Right atrium auricular region (tissue), 2 donors: Measurements from ENCODE around the gene LHFPL6. TPM values are rescaled to one million over a fixed set of nuclear protein-coding genes. Genes with fewer than 3 reads are reported as not detected.

ENCODE experiments used
- DNase-seq: peaks from one replicate; pipeline ENCODE4 v3.0.0-alpha.2; 2019; ENCODE audit warnings: low spot score
- H3K27ac ChIP-seq, 2 donors: fragments of 200-600 bp; sonication (generic); 1 replicate in 1 of 2; 2 replicates in 1 of 2; pipeline ENCODE4 v1.5.1; 2016 to 2019
- H3K27me3 ChIP-seq, 2 donors: fragments of 200-600 bp; sonication (generic); one replicate each; pipeline versions ENCODE4 v1.5.1 to v1.6.0; 2017 to 2019
- H3K36me3 ChIP-seq: fragments of 200-600 bp; sonication (generic); one replicate; pipeline ENCODE4 v1.5.1; 2016
- H3K4me1 ChIP-seq, 2 donors: fragments of 200-600 bp; sonication (generic); one replicate each; pipeline versions ENCODE4 v1.5.1 to v1.6.0; 2017 to 2019
- H3K4me3 ChIP-seq, 2 donors: fragments of 200-600 bp; sonication (generic); 1 replicate in 1 of 2; 2 replicates in 1 of 2; pipeline ENCODE4 v1.5.1; 2017 to 2019; ENCODE audit warnings: mild to moderate bottlenecking in 1 of 2, moderate library complexity in 1 of 2
- H3K9me3 ChIP-seq, 2 donors: fragments of 200-600 bp; sonication (generic); one replicate each; pipeline ENCODE4 v1.5.1; 2019
- total RNA-seq, 2 donors: library from RNA; depleted of rRNA; stranded (reverse); fragments of >200 nt; gene quantifications; one replicate each; pipeline ENCODE4 v1.1.0, GENCODE V29; 2016
- TF ChIP-seq, protein P1 (sequence below), 2 donors: fragments of 200-600 bp; sonication (generic); IDR thresholded peaks; one replicate each; pipeline ENCODE4 v1.5.1; 2019; ENCODE audit warnings: antibody characterized with exemption in 2 of 2

Gene LHFPL6
- total RNA-seq, 2 donors from 2014 or later = 39.0 to 57.2 TPM

DNA sequence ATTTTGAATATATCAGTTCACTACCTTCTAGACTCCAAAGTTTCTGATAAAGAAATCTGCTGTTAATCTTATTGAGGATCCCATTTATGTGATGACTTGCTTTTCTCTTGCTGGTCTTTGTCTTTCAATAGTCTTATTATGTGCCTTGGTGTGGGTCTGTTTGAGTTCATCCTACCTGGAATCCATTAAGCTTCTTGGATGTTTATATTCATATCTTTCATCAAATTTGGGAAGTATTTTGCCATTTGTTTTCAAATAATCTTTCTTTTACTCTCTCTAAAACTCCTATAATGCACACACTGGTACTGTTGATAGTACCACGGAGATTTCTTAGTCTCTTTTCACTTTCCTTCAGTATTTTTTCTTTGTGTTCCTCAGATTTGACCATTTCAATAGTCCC lies 28.3 kb upstream of the LHFPL6 start:
- Histone ChIP-seq H3K27me3 (no peaks in the 10 kb centered on the region), H3K36me3 (no peaks in the 10 kb centered on the region), H3K27ac (no peak overlapping the region), H3K4me1 (no peaks in the 10 kb centered on the region), H3K9me3 (peaks cover 0 to 20% of the 10 kb centered on the region in 2 donors), H3K4me3 (no peak overlapping the region)
- TF ChIP-seq, protein P1, sequence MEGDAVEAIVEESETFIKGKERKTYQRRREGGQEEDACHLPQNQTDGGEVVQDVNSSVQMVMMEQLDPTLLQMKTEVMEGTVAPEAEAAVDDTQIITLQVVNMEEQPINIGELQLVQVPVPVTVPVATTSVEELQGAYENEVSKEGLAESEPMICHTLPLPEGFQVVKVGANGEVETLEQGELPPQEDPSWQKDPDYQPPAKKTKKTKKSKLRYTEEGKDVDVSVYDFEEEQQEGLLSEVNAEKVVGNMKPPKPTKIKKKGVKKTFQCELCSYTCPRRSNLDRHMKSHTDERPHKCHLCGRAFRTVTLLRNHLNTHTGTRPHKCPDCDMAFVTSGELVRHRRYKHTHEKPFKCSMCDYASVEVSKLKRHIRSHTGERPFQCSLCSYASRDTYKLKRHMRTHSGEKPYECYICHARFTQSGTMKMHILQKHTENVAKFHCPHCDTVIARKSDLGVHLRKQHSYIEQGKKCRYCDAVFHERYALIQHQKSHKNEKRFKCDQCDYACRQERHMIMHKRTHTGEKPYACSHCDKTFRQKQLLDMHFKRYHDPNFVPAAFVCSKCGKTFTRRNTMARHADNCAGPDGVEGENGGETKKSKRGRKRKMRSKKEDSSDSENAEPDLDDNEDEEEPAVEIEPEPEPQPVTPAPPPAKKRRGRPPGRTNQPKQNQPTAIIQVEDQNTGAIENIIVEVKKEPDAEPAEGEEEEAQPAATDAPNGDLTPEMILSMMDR (IDR thresholded peaks at IDR 0.05) = no peak
- no peak for DNase-seq

DNA sequence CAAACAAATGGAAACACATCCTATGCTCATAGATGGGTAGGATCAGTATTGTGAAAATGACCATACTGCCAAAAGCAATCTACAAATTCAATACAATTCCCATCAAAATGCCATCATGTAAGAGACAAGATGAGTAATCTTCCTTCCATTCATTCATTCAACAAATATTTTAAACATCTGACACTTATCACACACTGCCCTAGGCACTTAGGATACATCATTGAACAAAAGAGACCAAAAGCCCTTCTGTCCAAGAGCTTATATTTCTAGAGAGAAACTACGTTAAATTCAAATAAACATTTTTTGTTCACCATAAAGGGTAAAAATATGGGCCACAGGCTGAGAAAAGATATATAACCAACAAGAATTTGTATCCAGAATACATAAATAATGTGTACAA lies 20.5 kb upstream of the LHFPL6 start:
- Histone ChIP-seq H3K4me3 (no peak overlapping the region), H3K9me3 (no peaks in the 10 kb centered on the region), H3K4me1 (no peaks in the 10 kb centered on the region), H3K27ac (no peak overlapping the region), H3K27me3 (no peaks in the 10 kb centered on the region), H3K36me3 (no peaks in the 10 kb centered on the region)
- TF ChIP-seq, protein P1 (IDR thresholded peaks at IDR 0.05) = no peak
- no peak for DNase-seq

DNA sequence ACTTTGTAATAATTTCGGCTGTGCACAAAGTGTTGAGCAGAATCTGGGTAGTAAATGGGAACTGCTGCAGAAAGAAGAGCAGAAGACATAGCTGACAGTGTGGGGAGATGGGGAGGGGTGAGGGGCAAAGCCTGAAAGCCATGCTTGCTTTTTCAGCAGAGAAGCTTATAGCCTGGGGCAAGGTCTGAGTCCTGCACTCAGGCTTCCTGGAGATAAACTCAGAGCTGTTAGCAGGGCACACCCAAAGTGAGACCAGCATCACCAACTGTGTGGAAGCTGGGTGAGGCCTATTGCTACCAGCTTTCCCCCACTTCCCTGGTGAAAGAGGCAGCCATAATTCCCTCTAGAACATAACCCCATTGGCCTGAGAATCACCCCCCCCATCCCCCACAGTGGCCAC lies 15.6 kb upstream of the LHFPL6 start:
- no peaks in the 10 kb centered on the region for H3K9me3 ChIP-seq

DNA sequence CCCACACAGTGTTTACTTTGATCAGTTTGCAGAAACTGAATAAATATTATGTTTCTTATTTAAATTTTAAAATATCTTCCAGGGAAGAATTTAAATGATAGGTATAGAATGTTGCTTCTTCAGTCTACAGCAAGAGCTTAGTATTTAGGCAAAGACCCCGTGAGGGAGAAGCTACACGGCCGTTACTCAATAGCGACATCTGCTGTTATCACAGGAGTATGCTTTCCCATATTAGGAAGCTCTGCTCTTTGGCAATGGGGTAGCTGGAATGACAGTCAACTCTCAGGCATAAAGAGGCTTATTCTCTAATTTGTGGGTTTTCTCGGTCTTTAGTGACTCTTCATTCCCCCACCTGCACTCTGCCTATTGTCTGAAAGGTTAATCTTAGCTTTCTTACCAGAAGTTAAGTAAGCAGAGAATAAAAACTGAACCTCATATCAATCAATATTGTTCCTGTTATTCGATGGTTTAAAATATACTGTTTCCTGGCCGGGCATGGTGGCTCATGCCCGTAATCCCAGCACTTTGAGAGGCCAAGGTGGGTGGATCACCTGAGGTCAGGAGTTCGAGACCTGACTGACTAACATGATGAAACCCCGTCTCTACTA lies 13.2 kb upstream of the LHFPL6 start:
- no peak overlapping the region for H3K4me3 ChIP-seq
- no peak overlapping the region for H3K27ac ChIP-seq
- peak; percentile 60 for DNase-seq
- TF ChIP-seq, protein P1 (IDR thresholded peaks at IDR 0.05) = peak; percentile 83 to 93
- H3K9me3 ChIP-seq = no peaks in the 10 kb centered on the region
- H3K4me1 ChIP-seq = no peaks in the 10 kb centered on the region
- H3K36me3 ChIP-seq = no peaks in the 10 kb centered on the region
- H3K27me3 ChIP-seq = no peaks in the 10 kb centered on the region

More for the DNA sequence above, 15.6 kb upstream of the LHFPL6 start:
- H3K36me3 ChIP-seq = no peaks in the 10 kb centered on the region
- H3K4me3 ChIP-seq = no peak overlapping the region
- TF ChIP-seq, protein P1 (IDR thresholded peaks at IDR 0.05) = no peak
- no peaks in the 10 kb centered on the region for H3K4me1 ChIP-seq
- no peaks in the 10 kb centered on the region for H3K27me3 ChIP-seq
- H3K27ac ChIP-seq = no peak overlapping the region
- DNase-seq = no peak

DNA sequence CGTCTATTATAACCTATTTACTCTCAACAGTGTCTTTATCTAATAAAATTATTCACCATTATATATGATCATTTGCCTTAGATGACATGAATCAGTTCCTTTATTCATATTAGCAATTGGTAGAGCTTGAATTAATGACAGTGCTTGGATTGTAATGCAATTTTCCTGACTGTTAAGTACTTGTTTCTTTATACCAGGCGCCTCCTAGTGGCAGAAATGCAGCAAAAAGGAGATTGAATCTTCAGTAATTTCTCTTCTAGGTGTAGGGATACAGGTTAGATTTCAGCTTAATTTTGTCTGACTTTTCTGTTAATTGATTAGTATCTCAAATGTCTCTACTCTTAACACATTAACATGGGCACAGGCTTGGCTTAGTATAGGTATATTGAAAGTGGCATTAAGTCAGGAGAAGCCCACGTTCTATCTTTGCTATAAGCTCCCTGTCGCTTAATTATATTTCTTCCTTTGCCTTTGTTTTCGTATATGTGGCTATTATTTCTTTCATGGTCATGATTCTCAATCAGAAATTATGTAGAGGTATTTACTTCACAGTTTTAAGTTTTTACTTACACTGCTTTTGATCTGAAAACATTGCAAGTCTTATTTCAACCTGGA lies 9.1 kb upstream of the LHFPL6 start:
- TF ChIP-seq, protein P1 (IDR thresholded peaks at IDR 0.05) = peak; percentile 75 to 84
- Histone ChIP-seq H3K27me3 (no peaks in the 10 kb centered on the region), H3K4me1 (no peaks in the 10 kb centered on the region), H3K27ac (no peak overlapping the region), H3K9me3 (no peaks in the 10 kb centered on the region), H3K4me3 (no peak overlapping the region), H3K36me3 (no peaks in the 10 kb centered on the region)
- DNase-seq = peak; percentile 83
